ENCODE data around the gene POU4F2. TPM values are rescaled to one million over a fixed set of nuclear protein-coding genes. Genes with fewer than 3 reads are reported as not detected.

The POU4F2 gene
- total RNA-seq, 6 donors from 2014 or later, result not detected

- ATAC-seq (ENCODE audit: low FRiP score in 2 of 2) (no peak), DNase-seq (peak in 1 of 2 donors; percentile 78)
- Histone ChIP-seq H3K4me1 (peaks cover 10 to 27% (median 16%) of the 10 kb centered on the region in 4 donors), H3K27ac (no peak overlapping the region), H3K9me3 (no peaks in the 10 kb centered on the region), H3K36me3 (no peaks in the 10 kb centered on the region), H3K27me3 (peaks cover 0 to 44% (median 24%) of the 10 kb centered on the region in 4 donors), H3K4me3 (no peak overlapping the region)
- TF ChIP-seq EP300 (IDR thresholded peaks at IDR 0.05), result no peak
- TF ChIP-seq POLR2A (IDR thresholded peaks at IDR 0.05), result no peak
- TF ChIP-seq CTCF (IDR thresholded peaks at IDR 0.05), result no peak
- TF ChIP-seq POLR2AphosphoS5 (IDR thresholded peaks at IDR 0.05), result no peak
- 3 to 14% methylated on average over 6 to 41 of the region's 46 CpGs for WGBS, 2 donors
Observed at GRCh38 chr4:146640021-146640464, 1.4 kb downstream of the POU4F2 start.

- Histone ChIP-seq H3K9me3 (no peaks in the 10 kb centered on the region), H3K27ac (no peak overlapping the region), H3K4me3 (no peak overlapping the region), H3K36me3 (no peaks in the 10 kb centered on the region), H3K4me1 (peaks cover 10 to 27% (median 16%) of the 10 kb centered on the region in 4 donors), H3K27me3 (peaks cover 0 to 44% (median 24%) of the 10 kb centered on the region in 4 donors)
- no peak for TF ChIP-seq POLR2A (IDR thresholded peaks at IDR 0.05)
- no peak for TF ChIP-seq CTCF (IDR thresholded peaks at IDR 0.05)
- no peak for TF ChIP-seq POLR2AphosphoS5 (IDR thresholded peaks at IDR 0.05)
- TF ChIP-seq EP300 (IDR thresholded peaks at IDR 0.05), result no peak
- ATAC-seq (ENCODE audit: low FRiP score in 2 of 2), result no peak
- DNase-seq, result no peak
- 6 to 10% methylated on average over 29 to 37 of the region's 37 CpGs for WGBS, 2 donors
Observed at GRCh38 chr4:146640465-146641061, 1.9 kb downstream of the POU4F2 start.

GRCh38 chr4:146641762-146642161, 3.1 kb downstream of the POU4F2 start:
- Histone ChIP-seq H3K9me3 (no peaks in the 10 kb centered on the region), H3K27me3 (peaks cover 0 to 41% (median 24%) of the 10 kb centered on the region in 4 donors), H3K4me3 (no peak overlapping the region), H3K27ac (no peak overlapping the region), H3K4me1 (peaks cover 10 to 27% (median 16%) of the 10 kb centered on the region in 4 donors), H3K36me3 (no peaks in the 10 kb centered on the region)
- 9 to 13% methylated on average over 3 of the region's 3 CpGs for WGBS, 2 donors
- DNase-seq, result no peak
- no peak for TF ChIP-seq POLR2AphosphoS5 (IDR thresholded peaks at IDR 0.05)
- TF ChIP-seq CTCF (IDR thresholded peaks at IDR 0.05), result no peak
- TF ChIP-seq EP300 (IDR thresholded peaks at IDR 0.05), result no peak
- TF ChIP-seq POLR2A (IDR thresholded peaks at IDR 0.05), result no peak
- ATAC-seq (ENCODE audit: low FRiP score in 2 of 2), result no peak

GRCh38 chr4:146643812-146644401, 5.2 kb downstream of the POU4F2 start:
- 5 to 10% methylated on average over 6 of the region's 6 CpGs for WGBS, 2 donors
- no peak for ATAC-seq (ENCODE audit: low FRiP score in 2 of 2)

More at GRCh38 chr4:146643812-146644401, 5.2 kb downstream of the POU4F2 start:
- Histone ChIP-seq H3K27ac (no peak overlapping the region), H3K9me3 (no peaks in the 10 kb centered on the region), H3K36me3 (no peaks in the 10 kb centered on the region), H3K27me3 (peaks cover 0 to 37% (median 14%) of the 10 kb centered on the region in 4 donors), H3K4me1 (peaks cover 4 to 13% (median 5%) of the 10 kb centered on the region in 4 donors), H3K4me3 (no peak overlapping the region)
- no peak for DNase-seq
- TF ChIP-seq POLR2A (IDR thresholded peaks at IDR 0.05), result no peak
- TF ChIP-seq CTCF (IDR thresholded peaks at IDR 0.05), result no peak
- no peak for TF ChIP-seq EP300 (IDR thresholded peaks at IDR 0.05)
- no peak for TF ChIP-seq POLR2AphosphoS5 (IDR thresholded peaks at IDR 0.05)
